Esophagus mucosa (tissue), 1 donor: ENCODE measurements around the gene ERGIC1. TPM values are rescaled to one million over a fixed set of nuclear protein-coding genes. Genes with fewer than 3 reads are reported as not detected.

ENCODE experiments used
- ATAC-seq: fragments of 200-7000 bp; cut with Tn5 transposase; one replicate; pipeline ENCODE4 v1.9.1; 2020
- total RNA-seq: library from RNA; stranded (reverse); gene quantifications from one replicate; pipeline ENCODE4 v1.2.4, GENCODE V29; 2023
- donor health status: DM: yes; HTN: yes; CAD: no.

Gene ERGIC1
- total RNA-seq, 1 donor from 2014 or later = 58.3 TPM

DNA sequence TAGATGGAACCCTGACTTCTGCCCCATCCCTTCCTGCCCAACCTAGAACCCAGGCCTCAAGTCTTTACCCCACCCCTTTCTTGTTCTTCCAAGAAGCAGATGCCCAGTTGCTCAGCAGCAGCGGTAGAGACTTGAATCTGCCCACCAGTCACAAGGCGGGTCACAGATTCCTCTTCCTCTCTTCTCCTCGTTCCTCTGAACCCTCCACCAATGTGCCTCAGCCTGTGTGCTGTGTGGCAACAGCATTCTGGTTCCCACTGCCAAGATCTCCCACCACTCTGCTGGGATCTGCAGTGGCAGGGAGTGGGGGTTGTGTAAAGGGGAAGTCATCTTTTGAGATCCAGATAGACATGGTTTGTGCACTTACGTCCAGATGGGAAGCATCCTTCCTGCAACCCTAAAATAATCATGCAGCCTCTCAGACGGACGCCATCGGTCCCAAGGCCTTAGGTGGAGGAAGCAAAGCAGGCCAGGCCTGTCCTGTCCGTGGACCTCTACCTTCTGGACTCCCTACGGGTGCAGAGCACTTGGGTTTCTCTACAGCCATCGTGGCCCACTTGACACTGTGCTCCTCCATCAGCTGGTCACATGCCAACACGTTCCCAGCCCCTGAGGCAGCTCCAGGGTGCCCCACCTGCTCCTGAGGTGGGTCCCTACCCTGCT lies 117.5 kb downstream of the ERGIC1 start:
- ATAC-seq = no peak

- ATAC-seq = no peak
These were observed 118.0 kb downstream of the ERGIC1 start for GRCh38 chr5:172952034-172952511.

GRCh38 chr5:172953776-172954675 lies 120.0 kb downstream of the ERGIC1 start:
- ATAC-seq = peak; percentile 28

GRCh38 chr5:172954751-172955159 lies 120.7 kb downstream of the ERGIC1 start:
- ATAC-seq = no peak

GRCh38 chr5:172956228-172956627 lies 122.2 kb downstream of the ERGIC1 start:
- ATAC-seq = no peak

DNA sequence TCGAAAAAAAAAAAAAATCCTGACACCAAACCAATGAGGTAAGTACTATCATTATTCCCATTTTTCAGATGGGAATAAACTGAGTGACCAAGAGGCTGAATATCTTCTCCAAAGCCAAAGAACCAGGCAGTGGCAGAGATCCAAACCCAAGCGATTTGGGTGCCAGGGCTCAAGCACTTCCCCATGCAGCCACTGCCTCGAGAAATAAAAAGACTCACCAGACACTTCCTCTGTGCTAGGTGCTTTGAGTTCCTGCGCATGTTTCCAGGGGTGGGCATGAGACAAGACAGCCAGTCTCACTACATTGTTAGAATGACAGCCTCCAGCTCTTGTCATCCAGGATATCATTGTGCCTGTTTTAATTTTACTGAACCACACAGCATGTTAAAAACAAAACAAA lies 122.9 kb downstream of the ERGIC1 start:
- ATAC-seq = no peak

GRCh38 chr5:172957458-172957857 lies 123.4 kb downstream of the ERGIC1 start:
- no peak for ATAC-seq

DNA sequence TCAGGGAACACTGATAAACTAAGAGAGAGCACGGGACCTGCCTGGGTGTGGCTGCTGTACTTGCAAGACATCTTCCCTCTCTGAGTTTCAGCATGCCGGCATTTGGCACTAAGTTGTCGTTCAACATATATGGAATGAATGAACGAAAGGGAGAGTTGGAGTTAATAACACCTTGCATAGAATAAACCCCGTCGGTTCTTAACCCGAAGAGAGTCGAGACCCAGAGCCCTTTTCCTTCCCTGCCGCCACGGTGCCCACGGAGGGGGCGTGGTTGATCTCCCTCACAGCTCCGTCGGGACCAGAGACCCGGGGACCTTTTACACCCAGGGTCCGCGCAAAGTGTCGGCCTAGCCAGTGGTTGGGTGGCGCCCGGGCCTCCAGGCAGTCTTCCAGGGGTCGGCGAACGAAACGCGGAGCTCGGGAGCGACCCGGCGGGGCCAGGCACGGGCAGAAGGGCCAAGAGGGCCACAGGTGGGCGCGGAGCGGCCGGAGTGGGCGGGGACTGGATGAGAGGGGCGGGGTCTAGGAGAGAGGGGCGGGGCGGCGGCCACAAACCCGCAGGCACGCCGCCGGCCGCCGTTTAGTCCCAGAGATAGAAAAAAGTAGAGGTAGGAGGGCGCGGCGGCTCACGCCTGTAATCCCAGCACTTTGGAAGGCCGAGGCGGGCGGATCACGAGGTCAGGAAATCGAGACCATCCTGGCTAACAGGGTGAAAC lies 124.4 kb downstream of the ERGIC1 start:
- ATAC-seq = peak; percentile 85

DNA sequence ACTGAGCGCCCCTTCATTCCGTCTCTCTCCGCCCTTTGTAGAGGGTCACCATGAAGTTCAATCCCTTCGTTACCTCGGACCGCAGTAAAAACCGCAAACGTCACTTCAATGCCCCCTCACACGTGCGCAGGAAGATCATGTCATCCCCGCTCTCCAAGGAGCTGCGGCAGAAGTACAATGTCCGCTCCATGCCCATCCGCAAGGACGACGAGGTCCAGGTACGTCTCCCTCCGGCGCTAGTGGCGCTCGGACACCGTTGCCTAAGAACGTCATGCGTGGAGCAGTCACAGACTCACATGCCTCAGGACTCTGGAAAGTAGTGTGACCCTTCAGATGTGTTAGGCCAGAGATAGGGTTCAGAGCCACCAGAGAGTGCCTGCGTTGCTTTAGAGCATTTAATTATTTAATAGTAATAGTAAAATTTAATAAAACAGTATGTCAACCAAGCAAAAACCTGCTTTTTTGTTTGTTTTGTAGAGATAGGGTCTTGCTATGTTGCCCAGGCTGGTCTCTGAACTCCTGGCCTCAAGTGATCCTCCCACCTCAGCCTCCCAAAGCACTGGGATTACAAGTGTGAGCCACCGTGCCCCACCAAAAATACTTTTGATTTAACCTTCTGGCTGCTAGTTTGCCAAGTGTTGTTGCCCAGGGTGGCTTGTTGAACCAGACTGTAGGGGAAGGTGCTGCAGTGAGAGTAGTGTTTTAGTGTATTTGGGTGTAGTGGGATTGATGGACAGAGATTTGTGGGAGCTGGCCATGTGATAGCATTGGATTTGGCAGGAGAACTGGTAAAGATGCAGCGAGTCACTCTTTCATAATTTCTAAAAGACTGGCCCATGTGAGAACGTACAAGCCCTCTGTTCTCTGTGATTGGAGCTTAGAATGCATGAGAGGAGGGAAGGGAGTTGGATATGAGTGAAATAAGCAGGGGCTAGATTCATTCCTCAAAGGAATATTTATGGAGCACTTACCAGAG lies 126.1 kb downstream of the ERGIC1 start:
- peak; percentile 2 for ATAC-seq

GRCh38 chr5:172969921-172970320 lies 135.9 kb downstream of the ERGIC1 start:
- ATAC-seq = no peak

DNA sequence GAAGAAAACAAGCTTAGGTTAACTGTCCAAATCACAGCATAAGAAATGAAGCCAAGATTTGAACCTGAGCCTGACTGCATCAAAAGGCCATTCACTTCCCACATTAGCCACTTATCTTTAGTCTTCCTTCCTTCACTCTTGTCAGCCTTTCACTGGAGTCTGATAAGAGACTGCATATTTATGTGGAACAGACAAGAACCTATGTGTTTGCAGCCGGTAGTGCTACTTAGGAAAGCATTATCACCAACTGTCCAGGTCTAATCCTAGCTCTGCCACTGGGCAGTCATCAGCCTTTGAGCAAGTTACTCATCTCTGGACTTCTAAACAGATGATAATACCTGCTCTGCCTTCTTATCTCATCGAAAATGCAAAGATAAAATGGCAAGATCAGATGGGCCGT lies 137.4 kb downstream of the ERGIC1 start:
- ATAC-seq = no peak

- no peak for ATAC-seq
These were observed 138.5 kb downstream of the ERGIC1 start for GRCh38 chr5:172972552-172972951.

DNA sequence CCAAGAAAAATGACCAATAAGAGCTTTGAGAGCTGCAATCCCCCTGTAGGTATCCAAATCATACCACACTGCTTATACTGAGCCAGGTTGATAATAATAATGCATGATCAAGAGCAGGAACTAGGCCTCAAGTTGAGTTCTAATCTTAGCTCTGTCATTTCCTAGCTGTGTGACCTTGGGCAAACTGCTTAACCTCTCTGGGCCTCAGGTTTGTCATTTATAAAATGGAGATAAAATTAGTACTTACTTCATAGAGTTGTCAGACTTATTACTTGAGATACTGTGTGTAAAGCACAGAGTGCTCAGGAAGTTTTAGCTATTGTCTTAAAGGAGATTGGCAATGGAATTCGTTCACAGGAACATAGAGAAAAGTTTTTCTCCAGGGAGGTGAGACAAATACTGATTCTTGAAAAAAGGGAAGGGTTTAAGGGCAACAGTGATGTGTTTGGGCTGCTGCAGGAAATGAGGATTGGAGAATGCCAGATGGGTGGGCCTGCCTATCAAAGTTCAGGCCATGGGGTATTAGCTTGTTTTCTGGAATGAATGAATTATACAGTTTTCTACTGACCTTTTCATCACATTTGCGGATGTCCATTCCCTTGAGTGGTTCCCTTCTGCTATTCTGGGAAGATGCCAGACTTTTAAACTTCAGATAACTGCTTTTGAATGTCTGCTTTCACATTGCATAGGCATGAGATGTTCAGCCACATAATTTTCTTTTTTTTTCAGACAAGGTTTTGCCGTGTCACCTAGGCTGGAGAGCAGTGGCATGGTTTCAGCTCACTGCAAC lies 139.3 kb downstream of the ERGIC1 start:
- ATAC-seq = no peak

- no peak for ATAC-seq
These were observed 139.9 kb downstream of the ERGIC1 start for GRCh38 chr5:172973931-172974330.

DNA sequence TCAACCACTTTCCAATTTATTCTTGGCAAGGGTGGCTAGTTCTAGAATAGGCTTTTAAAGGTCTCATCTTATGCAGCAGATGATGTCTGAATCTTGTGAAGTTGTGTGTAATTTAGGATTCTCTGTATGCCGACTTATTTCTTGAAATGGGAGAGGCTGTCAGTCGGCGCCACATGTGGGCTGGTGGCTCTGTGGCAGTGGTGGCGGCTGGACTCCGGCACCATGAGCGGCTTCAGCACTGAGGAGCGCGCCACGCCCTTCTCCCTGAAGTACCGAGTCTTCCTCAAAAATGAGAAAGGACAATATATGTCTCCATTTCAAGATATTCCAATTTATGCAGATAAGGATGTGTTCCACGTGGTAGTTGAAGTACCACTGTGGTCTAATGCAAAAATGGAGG lies 141.2 kb downstream of the ERGIC1 start:
- no peak for ATAC-seq

GRCh38 chr5:172979778-172980177 lies 145.7 kb downstream of the ERGIC1 start:
- ATAC-seq = no peak

DNA sequence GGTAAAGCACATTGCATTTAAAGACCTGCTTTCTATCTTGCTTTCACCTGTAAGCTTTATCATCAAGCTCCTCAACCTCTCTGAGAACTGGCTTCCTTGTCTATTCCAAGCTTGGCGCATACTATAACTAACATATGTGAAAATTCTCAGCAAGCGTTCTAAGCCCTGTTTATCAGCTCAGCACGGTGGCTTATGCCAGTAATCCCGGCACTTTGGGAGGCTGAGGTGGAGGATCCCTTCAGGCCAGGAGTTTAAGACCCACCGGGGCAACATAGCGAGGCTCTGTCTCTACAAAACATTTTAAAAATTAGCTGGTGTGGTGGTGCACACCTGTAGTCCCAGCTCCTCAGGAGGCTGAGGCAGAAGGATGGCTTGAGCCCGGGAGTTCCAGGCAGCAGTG lies 147.9 kb downstream of the ERGIC1 start:
- no peak for ATAC-seq

DNA sequence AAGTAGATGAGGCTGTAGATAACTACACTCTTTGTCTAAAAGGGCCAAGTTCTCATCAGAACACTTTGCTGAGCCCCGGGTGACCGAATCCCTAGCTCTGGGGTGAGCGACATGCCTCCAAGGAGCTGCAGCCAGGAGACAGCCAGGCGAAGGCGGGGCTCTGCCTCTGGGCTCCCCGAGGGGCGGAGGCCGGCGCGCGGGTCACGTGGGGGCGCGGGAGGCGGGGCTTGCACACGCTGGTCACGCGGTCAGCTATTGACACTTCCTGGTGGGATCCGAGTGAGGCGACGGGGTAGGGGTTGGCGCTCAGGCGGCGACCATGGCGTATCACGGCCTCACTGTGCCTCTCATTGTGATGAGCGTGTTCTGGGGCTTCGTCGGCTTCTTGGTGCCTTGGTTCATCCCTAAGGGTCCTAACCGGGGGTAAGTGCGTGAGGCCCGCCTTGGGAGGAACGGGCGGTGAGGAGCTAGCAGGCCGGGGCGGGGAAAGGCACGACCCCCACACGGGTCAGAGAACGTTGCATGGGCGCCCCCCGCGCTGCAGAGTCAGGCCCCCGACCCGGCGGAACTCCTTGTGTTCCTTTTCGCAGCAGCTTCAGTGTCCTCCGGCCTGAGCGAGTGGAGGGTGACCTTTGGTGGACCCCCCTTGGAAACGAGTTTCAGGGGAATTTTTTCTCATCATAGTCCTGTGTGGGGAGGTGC lies 149.6 kb downstream of the ERGIC1 start, which contains the start of gene ATP6V0E1:
Gene ATP6V0E1, plus strand, starts transcription at position 230 of the 702 bp plus-strand sequence. Its CDS starts 90 bp downstream, at position 320.
- peak; percentile 97 for ATAC-seq

GRCh38 chr5:172984244-172984953 lies 150.3 kb downstream of the ERGIC1 start:
- peak; percentile 72 for ATAC-seq

DNA sequence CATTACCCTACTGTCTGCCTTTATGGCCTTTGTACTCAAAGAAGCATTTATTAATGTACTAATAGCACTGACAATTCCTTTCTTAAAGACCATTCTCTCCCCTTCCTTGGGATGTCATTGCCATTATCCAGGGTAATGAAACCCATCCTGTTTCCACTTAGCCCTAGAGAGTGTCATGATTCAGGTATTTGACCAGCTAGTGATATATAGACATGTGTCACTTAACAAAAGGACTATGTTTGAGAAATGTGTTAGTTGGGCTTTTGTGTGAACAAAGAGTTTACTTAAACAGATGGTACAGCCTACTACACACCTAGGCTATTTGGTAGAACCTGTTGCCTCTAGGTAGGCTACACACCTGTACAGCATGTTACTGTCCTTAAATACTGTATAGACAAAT lies 151.5 kb downstream of the ERGIC1 start:
- ATAC-seq = peak; percentile 23
